Gastroesophageal sphincter (tissue), 3 donors: ENCODE data around the gene ZNF780B.
"Not testable (repeated sequence)": the region's sequence is repeated elsewhere in the genome, so short reads cannot be mapped to it uniquely, and the experiment has no call there.

ENCODE experiments used
- CTCF ChIP-seq, 4 experiments: fragments of 200-600 bp in 2 of 4; fragments of 450-650 bp in 2 of 4; sonication (generic) in 1 of 4; IDR thresholded peaks; one replicate each; pipeline ENCODE4 v1.5.1; 2017 to 2019; ENCODE audit warnings: antibody characterized with exemption in 4 of 4, mild to moderate bottlenecking in 2 of 4, moderate library complexity in 2 of 4
- POLR2A ChIP-seq, 2 donors: fragments of 450-650 bp; IDR thresholded peaks; one replicate each; pipeline ENCODE4 v1.6.1; 2017; ENCODE audit warnings: antibody characterized with exemption in 2 of 2, mild to moderate bottlenecking in 2 of 2, moderate library complexity in 1 of 2
- POLR2AphosphoS5 ChIP-seq: sonication (generic); formaldehyde crosslinking; IDR thresholded peaks from one replicate; pipeline ENCODE4 v1.6.1; 2017; ENCODE audit warnings: antibody characterized with exemption

- not testable (repeated sequence) for TF ChIP-seq CTCF (IDR thresholded peaks at IDR 0.05); POLR2AphosphoS5; POLR2A (IDR thresholded peaks at IDR 0.05)
Observed at GRCh38 chr19:40041718-40042117, 14.3 kb downstream of the ZNF780B start.
